T-helper 1 cell treated with Interleukin-12 subunit alpha and Interleukin-12 subunit beta and Interleukin-4 antibody, amounts not matched to agents 30 ng/mL and 1 ng/mL, for 36 hours (primary cell): Measurements from ENCODE around the gene NUP88. TPM values are rescaled to one million over a fixed set of nuclear protein-coding genes. Genes with fewer than 3 reads are reported as not detected.

Source experiments
- intact Hi-C: fragments of 100-400 bp; cut with micrococcal nuclease; formaldehyde crosslinking; loops from one replicate; pipeline ENCODE4 v1.15.1; 2024
- total RNA-seq: library from RNA; stranded (reverse); gene quantifications from 2 replicates; pipeline ENCODE4 v1.2.3, GENCODE V29; 2022

NUP88 gene
- total RNA-seq, 1 donor from 2014 or later, result 84.6 TPM

DNA sequence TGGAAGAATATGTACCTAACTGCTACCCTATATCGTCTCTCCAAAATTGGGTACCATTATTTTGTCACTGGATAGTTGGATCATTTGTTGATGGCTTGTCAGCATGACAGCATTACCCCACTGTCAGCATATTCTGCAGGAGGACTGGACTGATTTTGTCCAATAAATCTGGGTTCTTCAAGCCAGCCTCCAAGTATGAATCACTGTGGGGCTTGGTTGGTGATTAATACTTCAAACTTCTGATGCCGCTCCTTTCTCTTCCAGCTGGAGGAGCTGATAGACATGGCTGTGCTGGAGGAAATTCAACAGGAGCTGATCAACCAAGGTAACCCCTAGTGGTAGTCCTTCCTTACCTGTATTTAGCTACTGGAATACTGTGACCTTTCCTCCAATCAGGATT lies 3.0 kb upstream of the NUP88 start:
- intact Hi-C loops, result no loop called here

DNA sequence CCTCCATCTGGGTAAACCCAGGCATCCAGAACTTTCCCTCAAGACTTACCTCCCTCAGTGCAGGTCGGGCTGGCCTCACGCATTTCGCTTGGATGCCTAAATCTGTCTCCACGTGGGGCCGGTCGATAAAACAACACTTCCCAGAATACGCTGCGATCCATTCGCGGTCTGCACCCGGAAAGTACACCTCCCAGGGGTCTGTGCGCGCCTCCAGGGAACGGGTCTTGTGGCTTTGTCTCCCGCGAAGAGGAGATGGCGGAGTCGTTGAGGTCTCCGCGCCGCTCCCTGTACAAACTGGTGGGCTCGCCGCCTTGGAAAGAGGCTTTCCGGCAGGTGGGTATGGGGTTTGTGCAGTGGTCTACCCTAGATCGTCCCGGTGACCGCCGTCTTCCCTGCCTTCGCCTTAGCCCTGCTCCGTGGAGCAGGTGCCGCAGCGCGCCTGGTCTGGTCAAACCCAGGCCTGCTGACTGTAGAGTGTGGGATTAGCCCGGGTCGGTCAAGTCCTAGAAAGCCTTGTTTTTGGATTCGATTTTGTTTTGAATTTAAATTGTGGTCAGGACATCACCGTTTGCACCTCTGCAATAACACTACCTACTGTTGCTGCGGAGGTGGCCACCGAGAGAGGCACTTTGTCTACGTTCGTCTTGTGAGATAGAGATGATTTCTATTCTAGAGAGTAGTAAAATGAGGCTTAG lies 644 bp upstream of the NUP88 start, which contains the start of gene RPAIN:
Gene RPAIN, plus strand, starts transcription at position 224 of the 695 bp plus-strand sequence. Its CDS starts 29 bp downstream, at position 253.
- intact Hi-C loops, result loop anchor here (1.0 to 5.0 kb wide), 9 partner anchors 19 to 1222 kb away; partner anchors contain the start of genes AIPL1, C1QBP, DERL2 and KIAA0753

GRCh38 chr17:5418858-5419355 lies 555 bp downstream of the NUP88 start:
- intact Hi-C loops, result loop anchor here (1.0 to 5.0 kb wide), 9 partner anchors 20 to 1223 kb away; partner anchors contain the start of genes AIPL1, C1QBP, DERL2 and KIAA0753

GRCh38 chr17:5416901-5417300 lies 2.6 kb downstream of the NUP88 start:
- intact Hi-C loops, result loop anchor here (5.0 kb wide), 2 partner anchors 1020 to 1225 kb away; partner anchors contain the start of genes AIPL1, KIAA0753 and TXNDC17

GRCh38 chr17:5413682-5414081 lies 5.8 kb downstream of the NUP88 start:
- intact Hi-C loops, result no loop called here

- intact Hi-C loops, result no loop called here
These were observed 8.7 kb downstream of the NUP88 start for GRCh38 chr17:5410594-5411272.

- intact Hi-C loops, result no loop called here
These were observed 11.3 kb downstream of the NUP88 start for GRCh38 chr17:5408186-5408585.

DNA sequence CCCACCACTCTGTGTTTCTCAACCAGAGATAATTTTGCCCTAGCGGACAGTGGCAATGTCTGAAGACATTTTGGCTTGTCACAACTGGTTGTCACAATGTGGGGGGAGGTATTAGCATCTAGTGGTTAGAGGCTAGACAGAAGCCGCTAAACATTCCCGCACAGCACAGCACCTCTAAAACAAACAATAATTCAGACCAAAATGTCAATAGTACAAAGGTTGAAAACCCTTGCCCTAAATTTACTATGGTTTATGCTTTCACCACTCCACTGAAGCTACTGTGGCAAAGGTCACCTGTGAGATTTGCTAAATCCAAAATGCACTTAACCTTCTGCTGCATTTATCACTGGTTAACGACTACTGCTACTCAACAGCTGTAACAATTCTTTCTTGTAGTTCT lies 14.1 kb downstream of the NUP88 start:
- intact Hi-C loops, result no loop called here

GRCh38 chr17:5399767-5400166 lies 19.7 kb downstream of the NUP88 start:
- intact Hi-C loops, result loop anchor here (10.0 kb wide), 1 partner anchor 65 kb away; no protein-coding TSS in a partner anchor

GRCh38 chr17:5396612-5397011 lies 22.9 kb downstream of the NUP88 start:
- intact Hi-C loops, result loop anchor here (10.0 kb wide), 1 partner anchor 62 kb away; no protein-coding TSS in a partner anchor

- intact Hi-C loops, result loop anchor here (10.0 kb wide), 1 partner anchor 57 kb away; no protein-coding TSS in a partner anchor
These were observed 27.8 kb downstream of the NUP88 start for GRCh38 chr17:5391678-5392077.

- intact Hi-C loops, result no loop called here
These were observed 37.9 kb downstream of the NUP88 start for GRCh38 chr17:5381542-5381941.

- intact Hi-C loops, result no loop called here
These were observed 38.8 kb downstream of the NUP88 start for GRCh38 chr17:5380491-5381135.

DNA sequence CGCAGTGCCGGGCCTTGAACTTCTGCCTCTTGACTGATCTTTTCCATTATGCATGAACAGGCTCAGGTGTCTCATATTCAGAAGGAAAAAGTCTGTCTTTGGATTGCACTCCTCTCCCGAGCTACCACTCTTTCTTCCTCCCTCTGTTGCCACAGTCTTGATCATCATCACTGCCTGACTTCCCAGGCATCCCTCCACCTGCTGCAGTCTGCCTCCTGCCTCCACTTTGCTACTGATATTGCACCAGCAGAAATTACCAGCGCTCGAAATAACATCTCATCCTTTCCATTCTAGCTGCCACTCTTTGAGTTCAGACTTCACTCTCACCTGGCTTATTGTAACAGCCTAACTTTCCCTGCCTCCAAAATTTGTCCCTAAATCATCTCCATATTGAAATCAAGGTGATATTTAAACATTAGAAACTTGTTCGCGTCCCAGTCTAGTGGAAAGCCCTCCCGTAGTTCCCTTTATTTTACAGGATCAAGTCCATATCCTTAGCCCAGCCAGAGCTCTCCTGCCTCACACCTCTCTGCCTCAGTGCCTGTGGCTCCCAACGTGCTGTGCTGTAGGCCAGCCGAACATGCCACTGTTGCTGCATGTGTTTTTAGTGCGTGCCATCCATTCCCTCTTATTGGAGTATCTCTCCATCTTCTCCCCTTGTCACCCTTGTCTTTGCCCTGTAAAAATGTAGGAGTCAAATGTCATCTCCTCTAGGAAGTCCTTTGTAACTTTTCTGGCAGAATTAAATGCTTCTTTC lies 39.9 kb downstream of the NUP88 start:
- intact Hi-C loops, result no loop called here

DNA sequence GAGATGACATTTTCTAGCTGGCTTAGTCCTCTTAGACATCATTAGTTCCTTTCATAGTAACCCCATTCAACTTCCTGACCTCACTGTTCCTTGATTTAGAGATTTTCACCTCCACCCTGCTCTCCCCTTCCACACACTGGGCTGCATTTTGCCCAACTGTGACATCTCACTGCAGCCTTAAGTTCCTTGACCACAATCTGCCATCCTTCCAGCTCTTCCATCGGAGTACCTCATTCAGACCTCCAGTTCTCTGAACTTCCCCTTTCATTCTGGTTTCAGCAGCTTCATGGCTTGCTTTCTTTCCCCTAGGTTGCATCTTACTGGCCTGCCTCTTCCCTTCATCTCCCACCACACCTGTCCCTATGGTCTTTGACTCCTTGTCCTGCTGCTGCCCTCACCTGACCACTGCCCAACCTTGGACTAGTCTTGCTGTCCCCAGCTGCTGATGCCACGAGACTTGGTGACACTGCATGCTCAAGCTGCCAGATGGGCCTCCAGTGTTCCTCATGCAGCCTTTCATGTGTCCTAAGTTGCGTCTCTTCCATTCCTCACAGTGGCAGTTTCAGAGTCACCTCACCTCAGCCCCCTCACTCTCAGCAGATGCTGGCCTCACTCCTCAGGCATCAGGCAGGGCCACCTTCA lies 40.8 kb downstream of the NUP88 start:
- intact Hi-C loops, result no loop called here

GRCh38 chr17:5373112-5373511 lies 46.4 kb downstream of the NUP88 start:
- intact Hi-C loops, result no loop called here

DNA sequence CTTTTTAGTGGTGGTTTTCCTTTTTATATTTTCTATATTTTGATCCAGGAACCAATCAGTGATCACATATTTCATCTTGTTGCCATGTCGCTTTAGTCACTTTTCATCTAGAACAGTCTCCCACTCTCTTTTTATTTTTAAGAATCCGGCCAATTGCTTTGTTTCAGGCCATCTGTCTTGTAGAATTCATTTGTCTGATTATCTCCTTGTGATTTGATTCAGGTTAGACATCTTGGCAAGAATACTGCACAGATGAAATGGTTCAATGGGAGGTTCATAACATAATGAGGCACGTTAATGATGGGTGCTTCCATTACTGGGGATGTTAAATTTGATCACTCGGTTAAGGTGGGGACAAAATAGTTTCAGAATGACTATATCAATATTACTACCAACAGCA lies 49.1 kb downstream of the NUP88 start:
- intact Hi-C loops, result no loop called here

DNA sequence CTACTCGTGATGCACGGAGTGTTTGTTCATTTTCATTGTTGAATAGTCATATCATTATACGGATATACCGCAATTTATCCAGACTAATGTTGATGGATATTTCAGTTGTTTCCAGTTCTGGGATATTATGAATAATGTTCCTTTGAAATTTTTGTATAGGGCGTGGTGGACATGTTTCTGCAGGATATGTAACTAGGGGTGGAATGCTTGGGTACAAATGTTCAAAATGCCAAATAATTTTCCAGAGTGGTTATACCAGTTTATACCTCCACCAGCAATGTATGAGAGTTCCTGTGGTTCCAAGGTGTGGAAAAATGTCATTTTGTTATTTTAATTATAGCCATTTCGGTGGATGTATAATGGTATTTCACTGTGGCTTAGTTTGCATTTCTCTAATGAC lies 53.6 kb downstream of the NUP88 start:
- intact Hi-C loops, result no loop called here

GRCh38 chr17:5364696-5365095 lies 54.8 kb downstream of the NUP88 start:
- intact Hi-C loops, result no loop called here

DNA sequence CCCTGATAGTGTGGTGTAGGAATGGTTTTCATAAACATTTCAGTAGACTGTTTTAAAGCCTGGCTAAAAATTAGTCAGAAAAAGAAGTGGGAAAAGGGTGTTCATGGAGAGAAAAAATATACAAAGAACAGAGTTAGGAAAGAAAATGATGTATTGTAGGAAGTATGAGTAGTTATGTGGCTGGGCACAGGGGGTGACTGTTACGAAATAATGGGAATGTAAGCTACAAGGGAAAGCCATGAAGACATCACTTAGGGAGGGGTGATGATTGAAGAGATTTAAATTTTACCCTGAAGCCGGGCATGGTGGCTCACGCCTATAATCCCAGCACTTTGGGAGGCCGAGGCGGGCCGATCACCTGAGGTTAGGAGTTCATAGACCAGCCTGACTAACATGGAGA lies 55.3 kb downstream of the NUP88 start:
- intact Hi-C loops, result no loop called here
